LNCaP clone FGC (cell line): Measurements from ENCODE around the gene AP3B1.

Experiments
- DNase-seq: peaks from one replicate; pipeline ENCODE4 v3.0.0-alpha.2; 2011; ENCODE audit warnings: low read depth
- H3K4me3 ChIP-seq: 2 replicates; pipeline ENCODE4 v1.5.1; 2011; ENCODE audit warnings: mild to moderate bottlenecking, low read depth, low read length, control low read depth
- TF ChIP-seq, protein P1 (sequence below): IDR thresholded peaks from 2 replicates; pipeline ENCODE4 v1.5.1; 2012; ENCODE audit warnings: mild to moderate bottlenecking; ENCODE audit not compliant: control insufficient read depth, insufficient read depth; ENCODE audit errors: extremely low read depth

AP3B1 gene

DNA sequence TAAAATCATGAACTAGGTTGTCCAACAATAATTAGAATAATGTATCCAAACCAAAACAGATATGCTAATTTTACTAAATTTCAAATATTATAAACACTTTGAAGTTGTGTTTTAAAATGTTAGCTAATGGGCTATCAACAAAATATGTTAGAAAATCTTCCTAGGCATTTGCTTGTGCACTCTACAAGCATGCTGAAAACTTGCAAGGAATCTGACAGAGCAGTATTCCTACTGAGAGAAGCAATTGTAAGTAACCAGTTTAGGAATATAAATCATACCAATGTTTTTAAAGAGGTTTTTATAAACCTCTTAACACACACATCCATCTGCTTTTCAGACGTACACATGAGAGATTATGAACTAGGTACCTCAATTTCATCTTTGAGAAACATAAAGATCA lies 289.9 kb downstream of the AP3B1 start:
- TF ChIP-seq, protein P1, sequence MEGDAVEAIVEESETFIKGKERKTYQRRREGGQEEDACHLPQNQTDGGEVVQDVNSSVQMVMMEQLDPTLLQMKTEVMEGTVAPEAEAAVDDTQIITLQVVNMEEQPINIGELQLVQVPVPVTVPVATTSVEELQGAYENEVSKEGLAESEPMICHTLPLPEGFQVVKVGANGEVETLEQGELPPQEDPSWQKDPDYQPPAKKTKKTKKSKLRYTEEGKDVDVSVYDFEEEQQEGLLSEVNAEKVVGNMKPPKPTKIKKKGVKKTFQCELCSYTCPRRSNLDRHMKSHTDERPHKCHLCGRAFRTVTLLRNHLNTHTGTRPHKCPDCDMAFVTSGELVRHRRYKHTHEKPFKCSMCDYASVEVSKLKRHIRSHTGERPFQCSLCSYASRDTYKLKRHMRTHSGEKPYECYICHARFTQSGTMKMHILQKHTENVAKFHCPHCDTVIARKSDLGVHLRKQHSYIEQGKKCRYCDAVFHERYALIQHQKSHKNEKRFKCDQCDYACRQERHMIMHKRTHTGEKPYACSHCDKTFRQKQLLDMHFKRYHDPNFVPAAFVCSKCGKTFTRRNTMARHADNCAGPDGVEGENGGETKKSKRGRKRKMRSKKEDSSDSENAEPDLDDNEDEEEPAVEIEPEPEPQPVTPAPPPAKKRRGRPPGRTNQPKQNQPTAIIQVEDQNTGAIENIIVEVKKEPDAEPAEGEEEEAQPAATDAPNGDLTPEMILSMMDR: no peak
- DNase-seq: no peak
- no peak overlapping the region for H3K4me3 ChIP-seq

DNA sequence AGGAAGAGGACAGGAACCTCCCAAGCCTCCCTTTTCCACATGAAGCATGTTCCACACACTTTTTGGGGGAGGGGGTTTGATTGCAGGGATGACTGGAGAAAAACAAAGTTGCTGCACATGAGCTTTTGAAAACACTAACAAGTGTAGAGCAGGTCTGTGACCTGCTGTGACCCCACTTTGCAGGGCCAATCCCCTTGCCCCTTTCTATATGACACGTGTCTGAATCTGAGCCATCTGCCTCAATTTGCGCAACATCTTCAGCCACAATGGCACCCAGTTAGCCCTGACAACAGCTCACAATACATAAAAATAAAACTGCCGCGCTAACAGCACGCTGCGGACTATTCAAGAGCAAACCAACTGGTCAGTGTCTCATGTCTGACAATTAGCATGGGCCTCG lies 290.6 kb downstream of the AP3B1 start:
- DNase-seq: no peak
- TF ChIP-seq, protein P1: no peak

DNA sequence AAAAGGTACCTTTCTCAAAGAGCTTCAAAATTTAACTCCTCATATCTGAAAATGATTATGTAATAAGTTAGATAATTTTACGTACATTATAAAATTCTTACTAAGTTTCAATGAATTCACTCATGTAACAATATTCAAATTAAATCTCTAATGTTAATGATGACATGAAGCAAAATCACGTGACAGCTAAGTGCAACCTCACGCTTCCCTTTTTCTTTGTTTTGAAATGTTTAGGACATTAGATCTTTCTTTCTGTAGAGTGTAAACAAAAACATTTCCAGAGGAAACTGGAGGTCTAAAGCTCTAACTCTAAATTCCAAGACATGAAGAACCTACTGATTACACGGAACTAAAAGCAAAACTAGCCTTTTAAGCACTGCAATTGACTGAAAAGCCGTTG lies 291.0 kb downstream of the AP3B1 start:
- TF ChIP-seq, protein P1: no peak
- no peak overlapping the region for H3K4me3 ChIP-seq
- DNase-seq: no peak

More for the DNA sequence above, 290.6 kb downstream of the AP3B1 start:
- no peak overlapping the region for H3K4me3 ChIP-seq

DNA sequence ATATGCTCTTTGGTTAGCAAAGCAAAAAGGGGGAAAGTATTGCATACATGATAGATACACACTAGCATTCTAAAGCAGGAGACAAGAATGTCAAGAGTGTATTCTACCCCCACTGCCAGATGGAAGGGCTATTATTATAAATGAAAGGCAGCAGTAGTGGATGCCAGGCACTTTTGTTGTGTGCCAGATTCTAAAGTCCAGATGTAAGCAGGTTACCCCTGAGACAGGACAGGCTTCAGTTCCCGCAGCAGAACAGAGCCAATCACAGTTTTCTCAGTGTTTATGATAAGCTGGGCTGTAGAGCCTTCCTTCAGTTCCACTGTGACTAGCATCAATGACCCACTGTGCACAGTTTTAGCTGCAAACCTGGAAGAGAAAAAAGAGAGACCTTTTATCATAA lies 291.8 kb downstream of the AP3B1 start:
- DNase-seq: no peak
- TF ChIP-seq, protein P1: no peak
- H3K4me3 ChIP-seq: no peak overlapping the region

- no peak for DNase-seq
- no peak overlapping the region for H3K4me3 ChIP-seq
- TF ChIP-seq, protein P1: no peak
Observed at GRCh38 chr5:78001197-78001596, 293.3 kb downstream of the AP3B1 start.

- DNase-seq: no peak
- no peak overlapping the region for H3K4me3 ChIP-seq
- TF ChIP-seq, protein P1: no peak
Observed at GRCh38 chr5:78000191-78000590, 294.3 kb downstream of the AP3B1 start.

- no peak overlapping the region for H3K4me3 ChIP-seq
- TF ChIP-seq, protein P1: no peak
- no peak for DNase-seq
Observed at GRCh38 chr5:77999399-77999798, 295.1 kb downstream of the AP3B1 start.
